HG02943 (cell line): ENCODE data around the gene RNF223.
A peak's percentile ranks its signal among the peaks of the same experiment; 100 is the strongest.
"Not testable (repeated sequence)": the region's sequence is repeated elsewhere in the genome, so short reads cannot be mapped to it uniquely, and the experiment has no call there.

ENCODE experiments used
- ATAC-seq: cut with Tn5 transposase; IDR thresholded peaks from one replicate; pipeline ENCODE4 v1.9.1; 2021; ENCODE audit warnings: mild to moderate bottlenecking, low read depth, moderate library complexity; ENCODE audit not compliant: unreplicated experiment

Gene RNF223

GRCh38 chr1:1061682-1062345 lies 12.3 kb downstream of the RNF223 start:
- no peak for ATAC-seq

- no peak for ATAC-seq
Observed at GRCh38 chr1:1060281-1061000, 13.7 kb downstream of the RNF223 start.

GRCh38 chr1:1059494-1060280 lies 14.4 kb downstream of the RNF223 start:
- peak; percentile 72 for ATAC-seq

GRCh38 chr1:1058921-1059493 lies 15.1 kb downstream of the RNF223 start:
- ATAC-seq, result peak; percentile 27

- no peak for ATAC-seq
Observed at GRCh38 chr1:1058088-1058905, 15.8 kb downstream of the RNF223 start.

- ATAC-seq, result not testable (repeated sequence)
Observed at GRCh38 chr1:1057769-1058087, 16.4 kb downstream of the RNF223 start.

GRCh38 chr1:1055841-1056736 lies 18.0 kb downstream of the RNF223 start:
- no peak for ATAC-seq

- no peak for ATAC-seq
Observed at GRCh38 chr1:1054971-1055370, 19.1 kb downstream of the RNF223 start.

- no peak for ATAC-seq
Observed at GRCh38 chr1:1054099-1054700, 19.9 kb downstream of the RNF223 start.

- ATAC-seq, result no peak
Observed at GRCh38 chr1:1053682-1054081, 20.4 kb downstream of the RNF223 start.

GRCh38 chr1:1053022-1053421 lies 21.1 kb downstream of the RNF223 start:
- no peak for ATAC-seq

GRCh38 chr1:1052003-1052840 lies 21.9 kb downstream of the RNF223 start:
- no peak for ATAC-seq

- no peak for ATAC-seq
Observed at GRCh38 chr1:1051127-1051810, 22.8 kb downstream of the RNF223 start.

- no peak for ATAC-seq
Observed at GRCh38 chr1:1050577-1051052, 23.5 kb downstream of the RNF223 start.

- no peak for ATAC-seq
Observed at GRCh38 chr1:1049318-1050165, 24.6 kb downstream of the RNF223 start.

- ATAC-seq, result no peak
Observed at GRCh38 chr1:1048765-1049164, 25.3 kb downstream of the RNF223 start.
